Coronary artery (tissue), 2 donors: ENCODE measurements around the gene ZNF354C.
A peak's percentile ranks its signal among the peaks of the same experiment; 100 is the strongest.

ENCODE experiments used
- DNase-seq: peaks from one replicate; pipeline ENCODE4 v3.0.0-alpha.2; 2017; ENCODE audit warnings: low spot score
- H3K27ac ChIP-seq, 2 donors: fragments of 200-600 bp; sonication (generic); one replicate each; pipeline ENCODE4 v1.5.1; 2016 to 2019
- H3K4me3 ChIP-seq: fragments of 200-600 bp; sonication (generic); 2 replicates; pipeline ENCODE4 v1.5.1; 2016; ENCODE audit warnings: mild to moderate bottlenecking, moderate library complexity
- TF ChIP-seq, protein P1 (sequence below): fragments of 200-600 bp; sonication (generic); IDR thresholded peaks from one replicate; pipeline ENCODE4 v1.5.1; 2019; ENCODE audit warnings: antibody characterized with exemption

ZNF354C gene

GRCh38 chr5:179114756-179115155 lies 54.6 kb downstream of the ZNF354C start:
- DNase-seq: no peak
- TF ChIP-seq, protein P1, sequence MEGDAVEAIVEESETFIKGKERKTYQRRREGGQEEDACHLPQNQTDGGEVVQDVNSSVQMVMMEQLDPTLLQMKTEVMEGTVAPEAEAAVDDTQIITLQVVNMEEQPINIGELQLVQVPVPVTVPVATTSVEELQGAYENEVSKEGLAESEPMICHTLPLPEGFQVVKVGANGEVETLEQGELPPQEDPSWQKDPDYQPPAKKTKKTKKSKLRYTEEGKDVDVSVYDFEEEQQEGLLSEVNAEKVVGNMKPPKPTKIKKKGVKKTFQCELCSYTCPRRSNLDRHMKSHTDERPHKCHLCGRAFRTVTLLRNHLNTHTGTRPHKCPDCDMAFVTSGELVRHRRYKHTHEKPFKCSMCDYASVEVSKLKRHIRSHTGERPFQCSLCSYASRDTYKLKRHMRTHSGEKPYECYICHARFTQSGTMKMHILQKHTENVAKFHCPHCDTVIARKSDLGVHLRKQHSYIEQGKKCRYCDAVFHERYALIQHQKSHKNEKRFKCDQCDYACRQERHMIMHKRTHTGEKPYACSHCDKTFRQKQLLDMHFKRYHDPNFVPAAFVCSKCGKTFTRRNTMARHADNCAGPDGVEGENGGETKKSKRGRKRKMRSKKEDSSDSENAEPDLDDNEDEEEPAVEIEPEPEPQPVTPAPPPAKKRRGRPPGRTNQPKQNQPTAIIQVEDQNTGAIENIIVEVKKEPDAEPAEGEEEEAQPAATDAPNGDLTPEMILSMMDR: no peak
- Histone ChIP-seq H3K4me3 (no peak overlapping the region), H3K27ac (no peak overlapping the region)

DNA sequence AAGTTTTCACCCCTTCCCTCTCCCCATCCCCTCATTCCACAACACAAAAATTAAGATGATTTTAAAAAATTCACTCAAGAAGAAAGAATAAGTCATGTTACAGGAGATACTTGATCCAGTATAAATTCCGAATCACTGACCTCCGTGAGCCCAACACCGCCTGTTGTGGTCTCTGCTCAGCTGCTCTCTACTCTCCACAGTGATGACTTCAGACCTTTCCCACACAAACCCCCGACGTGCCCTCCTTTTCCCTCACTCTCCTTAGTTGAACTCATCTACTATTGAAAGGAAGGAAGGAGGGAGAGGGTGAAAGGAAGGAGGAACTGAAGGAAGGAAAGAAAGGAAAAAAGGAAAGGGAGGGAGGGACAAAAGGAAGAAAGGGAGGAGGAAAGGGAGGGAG lies 55.1 kb downstream of the ZNF354C start:
- H3K4me3 ChIP-seq: no peak overlapping the region
- H3K27ac ChIP-seq: no peak overlapping the region
- DNase-seq: no peak
- TF ChIP-seq, protein P1: no peak

DNA sequence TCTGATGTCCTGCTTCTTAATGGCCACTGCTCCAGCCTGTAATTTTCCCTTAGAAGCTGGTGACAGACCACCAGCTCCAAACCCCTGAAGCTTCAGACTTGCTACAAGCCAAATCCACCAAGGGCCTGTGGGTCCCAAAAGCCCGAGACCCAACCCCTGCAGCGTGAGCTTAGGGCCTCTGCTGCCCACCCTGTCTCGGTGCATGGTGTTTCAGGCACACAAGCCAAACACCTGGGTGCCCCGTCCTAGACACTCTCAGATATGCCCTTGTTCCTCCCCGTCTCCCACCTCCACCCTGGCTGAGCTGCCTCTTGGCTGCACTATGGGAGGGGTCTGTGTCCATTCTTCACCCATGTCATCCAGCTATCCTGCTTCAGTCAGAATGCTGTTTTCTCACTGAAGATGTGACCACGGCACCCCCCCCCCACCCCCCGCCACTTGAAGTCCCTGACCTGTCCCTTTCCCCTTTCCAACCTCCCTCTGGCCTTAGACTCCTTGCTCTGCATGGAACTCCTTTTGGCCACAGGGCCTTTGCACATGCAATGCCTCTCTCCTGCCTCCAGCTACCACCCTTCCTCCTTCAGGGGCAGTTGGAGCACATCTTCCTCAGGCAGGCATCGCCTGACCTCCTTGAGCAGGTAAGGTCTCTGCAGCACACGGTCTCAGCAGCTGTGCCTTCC lies 55.8 kb downstream of the ZNF354C start:
- TF ChIP-seq, protein P1: no peak
- peak; percentile 49 for DNase-seq
- H3K4me3 ChIP-seq: no peak overlapping the region
- no peak overlapping the region for H3K27ac ChIP-seq

DNA sequence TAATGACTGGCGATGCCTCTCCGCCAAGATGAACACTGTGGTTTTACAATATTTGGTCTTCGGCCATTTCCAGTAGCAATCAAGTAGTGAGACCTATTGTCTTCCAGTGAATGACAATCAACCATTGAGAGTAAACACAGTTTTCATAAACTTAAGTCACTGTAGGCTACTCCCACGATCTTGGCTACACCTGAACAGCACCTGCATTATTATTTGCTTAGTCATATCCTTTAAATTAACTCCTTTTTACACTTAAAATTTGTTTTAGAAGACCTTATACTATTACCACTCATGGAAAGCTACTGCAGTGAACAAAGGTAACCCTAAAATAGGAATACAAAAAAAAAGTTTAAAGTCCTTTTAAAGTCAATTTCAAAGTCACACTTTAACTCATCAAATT lies 58.2 kb downstream of the ZNF354C start:
- DNase-seq: no peak
- TF ChIP-seq, protein P1: no peak
- Histone ChIP-seq H3K4me3 (no peak overlapping the region), H3K27ac (no peak overlapping the region)

DNA sequence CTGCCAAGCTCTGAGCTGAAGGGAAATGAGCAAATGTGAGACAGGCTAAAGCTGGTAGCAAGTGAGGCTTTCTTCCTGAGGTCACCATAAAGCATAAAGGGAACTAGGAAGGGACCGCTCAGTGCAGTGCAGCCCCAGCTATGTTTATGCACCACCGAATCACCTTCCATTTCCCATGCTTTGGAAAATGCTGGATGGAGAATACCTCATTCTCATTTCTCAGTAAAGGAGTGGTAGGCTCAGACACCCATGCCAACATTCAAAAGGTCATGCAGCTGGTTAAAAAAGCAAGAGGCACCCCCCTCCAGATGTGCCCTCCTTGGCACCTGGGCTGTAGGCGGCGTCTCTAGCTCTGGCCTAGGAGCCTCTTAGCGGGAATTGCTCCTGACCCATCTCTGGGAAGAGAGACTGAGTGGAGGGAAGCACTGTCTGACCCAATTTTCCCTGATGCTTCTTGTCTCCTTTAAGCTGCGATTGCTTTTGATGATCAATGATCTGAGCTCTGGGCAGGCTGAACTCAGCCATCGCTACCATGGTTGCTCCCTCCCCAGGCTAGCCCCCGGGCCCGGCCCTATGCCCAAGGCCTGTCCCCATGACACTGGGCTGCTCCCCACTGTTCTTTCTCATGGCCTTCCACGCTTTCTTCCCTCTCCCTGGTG lies 58.7 kb downstream of the ZNF354C start:
- H3K27ac ChIP-seq: no peak overlapping the region
- TF ChIP-seq, protein P1: no peak
- DNase-seq: peak; percentile 47
- no peak overlapping the region for H3K4me3 ChIP-seq

DNA sequence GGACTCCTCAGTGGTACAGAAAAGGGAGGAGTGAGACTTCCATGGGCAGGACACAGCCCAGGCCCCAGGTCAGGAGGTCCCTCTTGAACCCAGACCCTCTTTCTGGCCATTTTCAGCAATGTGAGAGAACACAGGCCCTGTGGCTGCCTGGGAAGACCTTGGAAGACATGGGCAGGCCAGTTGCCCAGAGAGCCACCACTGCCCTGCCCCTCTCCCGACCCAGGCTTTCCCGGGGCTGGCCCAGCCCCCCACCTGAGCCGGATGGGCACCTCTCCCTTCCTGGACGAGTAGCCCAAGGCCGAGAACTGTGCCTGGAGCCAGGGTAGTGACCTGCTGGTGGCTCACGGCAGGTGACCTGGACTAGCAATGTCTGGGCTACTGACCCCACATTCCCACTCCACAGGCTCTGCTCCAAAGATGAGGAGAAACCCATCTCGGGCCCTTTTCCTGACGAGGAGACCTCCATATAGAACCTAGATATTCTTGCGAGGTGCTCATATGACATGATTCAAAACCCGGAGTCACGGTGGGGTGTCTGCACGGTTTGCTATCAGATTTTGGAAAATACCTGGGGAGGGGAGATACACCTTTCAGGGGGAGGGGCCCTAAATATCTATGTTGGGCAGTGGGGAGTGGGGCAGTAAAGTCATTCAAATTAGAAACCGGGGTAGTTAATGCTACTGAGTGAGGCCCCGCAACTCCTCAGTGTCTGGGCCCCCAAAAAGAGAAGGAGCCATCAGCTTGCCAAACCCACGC lies 59.4 kb downstream of the ZNF354C start:
- Histone ChIP-seq H3K4me3 (no peak overlapping the region), H3K27ac (no peak overlapping the region)
- DNase-seq: peak; percentile 56
- TF ChIP-seq, protein P1: no peak
